ENCODE results near the gene FABP7.
"Not testable (repeated sequence)": the region's sequence is repeated elsewhere in the genome, so short reads cannot be mapped to it uniquely, and the experiment has no call there.

The FABP7 gene

GRCh38 chr6:122779667-122780066, at the start of gene FABP7:
Gene FABP7 (plus strand): TSS chr6:122779716. CDS start chr6:122779795, 79 bp downstream.
- DNase-seq, result no peak

- no peak for DNase-seq
Measured at GRCh38 chr6:122730334-122730733, 49.2 kb upstream of the FABP7 start.

GRCh38 chr6:122730775-122731386, 48.6 kb upstream of the FABP7 start:
- DNase-seq, result peak in 3 of 58 donors; percentile 7 to 47 (median 33)

GRCh38 chr6:122733259-122733658, 46.3 kb upstream of the FABP7 start:
- DNase-seq, result no peak

- no peak for DNase-seq
Measured at GRCh38 chr6:122734529-122735395, 44.8 kb upstream of the FABP7 start.

- no peak for DNase-seq
Measured at GRCh38 chr6:122735582-122735981, 43.9 kb upstream of the FABP7 start.

- DNase-seq, result no peak
Measured at GRCh38 chr6:122736163-122736562, 43.4 kb upstream of the FABP7 start.

GRCh38 chr6:122736616-122737015, 42.9 kb upstream of the FABP7 start:
- no peak for DNase-seq

GRCh38 chr6:122740091-122740490, 39.4 kb upstream of the FABP7 start:
- no peak for DNase-seq

- no peak for DNase-seq
Measured at GRCh38 chr6:122740936-122741335, 38.6 kb upstream of the FABP7 start.

GRCh38 chr6:122744247-122744646, 35.3 kb upstream of the FABP7 start:
- not testable (repeated sequence) for DNase-seq

- not testable (repeated sequence) for DNase-seq
Measured at GRCh38 chr6:122744856-122745255, 34.7 kb upstream of the FABP7 start.

GRCh38 chr6:122746688-122747087, 32.8 kb upstream of the FABP7 start:
- no peak for DNase-seq

GRCh38 chr6:122747573-122747972, 31.9 kb upstream of the FABP7 start:
- DNase-seq, result no peak

GRCh38 chr6:122748945-122749344, 30.6 kb upstream of the FABP7 start:
- DNase-seq, result not testable (repeated sequence)

GRCh38 chr6:122749451-122750050, 30.0 kb upstream of the FABP7 start:
- no peak for DNase-seq

- DNase-seq, result no peak
Measured at GRCh38 chr6:122751326-122751725, 28.2 kb upstream of the FABP7 start.

- no peak for DNase-seq
Measured at GRCh38 chr6:122752459-122752858, 27.1 kb upstream of the FABP7 start.

GRCh38 chr6:122753000-122753687, 26.4 kb upstream of the FABP7 start:
- DNase-seq, result no peak

- DNase-seq, result peak in 14 of 58 donors; percentile 7 to 40 (median 26)
Measured at GRCh38 chr6:122753688-122754056, 25.8 kb upstream of the FABP7 start.

- peak in 1 of 58 donors; percentile 10 for DNase-seq
Measured at GRCh38 chr6:122754191-122754731, 25.3 kb upstream of the FABP7 start.

Measured in anterior cingulate cortex (tissue), 58 donors.